SK-N-SH (cell line): ENCODE results near the gene NSD1.

Source experiments
- EZH2phosphoT487 ChIP-seq: fragments of 200-600 bp; sonication (generic); IDR thresholded peaks from 2 replicates; pipeline ENCODE4 v1.6.1; 2017; ENCODE audit warnings: low read depth, mixed run types, mild to moderate bottlenecking, antibody characterized with exemption, moderate library complexity, borderline replicate concordance
- TEAD4 ChIP-seq: IDR thresholded peaks from 2 replicates; pipeline ENCODE4 v1.4.0; 2012; ENCODE audit warnings: mild to moderate bottlenecking, borderline replicate concordance; ENCODE audit not compliant: insufficient read depth

GRCh38 chr5:177183142-177183541 is 49.6 kb downstream of the NSD1 start:
- TF ChIP-seq TEAD4 = no peak
- no peak for TF ChIP-seq EZH2phosphoT487
